GM03348 (cell line): ENCODE results near the gene LRRC23.

Experiments
- DNase-seq: peaks from one replicate; pipeline ENCODE4 v3.0.0; 2012; ENCODE audit warnings: low spot score

Gene LRRC23

DNA sequence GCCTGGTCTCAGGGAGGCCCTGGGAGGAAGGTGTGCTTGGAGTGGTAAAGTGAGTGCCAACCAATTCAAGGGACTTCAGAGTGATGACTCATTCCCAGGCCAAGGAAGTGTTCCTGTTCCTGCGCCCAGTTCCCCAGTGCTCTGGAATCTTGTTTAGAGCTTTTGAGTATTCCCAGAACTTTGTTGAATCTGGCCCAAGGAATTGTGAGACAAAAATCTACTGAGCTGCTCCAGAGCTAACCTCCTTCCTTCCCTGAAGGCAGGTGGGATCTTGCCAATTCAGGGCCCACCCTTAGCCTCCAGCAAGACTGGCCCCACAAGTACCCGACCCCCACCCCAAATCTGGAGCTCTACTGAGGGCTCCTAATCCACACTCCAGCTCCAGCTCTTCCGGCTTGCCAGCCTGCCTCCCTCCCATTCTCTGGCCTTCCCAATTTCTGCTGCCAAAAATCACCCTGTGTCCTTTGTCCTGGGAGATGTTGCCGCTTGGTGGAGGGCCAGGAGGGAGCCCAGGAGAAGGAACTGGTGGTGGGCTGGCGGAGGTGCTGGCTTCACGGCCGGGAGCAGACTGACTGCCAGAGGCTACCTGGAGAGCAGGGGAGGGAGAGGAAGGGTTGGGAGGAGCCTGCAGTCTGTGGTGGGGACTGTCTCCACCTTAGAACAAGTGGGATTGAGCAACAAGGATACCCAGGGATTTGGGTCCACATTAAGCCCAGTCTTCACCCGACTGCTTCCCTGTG, 21.1 kb downstream of the LRRC23 start:
- DNase-seq: peak; percentile 76

DNA sequence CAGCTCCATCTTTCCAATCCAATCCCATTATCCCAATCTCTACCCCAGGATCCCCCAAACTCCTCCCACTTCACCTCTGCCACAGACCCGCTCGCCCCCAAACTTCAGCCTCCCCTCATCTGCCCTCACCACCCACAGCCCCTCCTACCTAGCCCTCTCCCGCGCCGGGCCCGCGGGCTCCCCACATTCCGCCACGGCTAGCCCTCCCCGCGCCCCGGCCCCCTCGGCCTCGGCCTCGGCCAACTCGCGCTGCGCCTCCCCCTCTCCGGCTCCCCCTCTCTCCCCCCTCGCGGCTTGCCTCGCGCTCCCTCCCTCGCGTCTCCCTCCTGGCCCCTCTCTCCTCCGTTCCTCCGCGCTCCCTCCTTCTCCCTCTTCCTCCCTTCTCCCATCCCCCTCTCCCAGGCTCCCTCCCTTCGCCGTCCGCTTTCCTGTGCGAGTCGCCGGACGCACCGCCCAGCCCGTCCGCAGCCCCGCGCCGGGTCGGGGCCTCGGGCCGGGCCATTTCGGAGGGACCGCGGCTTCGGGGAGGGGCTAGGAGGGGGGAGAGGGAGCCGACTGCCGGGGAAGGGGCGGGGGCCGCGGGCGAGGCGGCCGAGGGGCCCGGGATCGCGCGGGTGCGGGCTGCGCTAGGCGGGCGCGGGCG, 22.9 kb downstream of the LRRC23 start, which contains the start of gene ATN1:
ATN1 (plus strand) TSS at position 581 of the 643 bp plus-strand sequence. CDS start 6,043 bp downstream, outside the sequence.
- DNase-seq: peak; percentile 86

- DNase-seq: peak; percentile 59
Observed at GRCh38 chr12:6928022-6928702, 23.5 kb downstream of the LRRC23 start.

DNA sequence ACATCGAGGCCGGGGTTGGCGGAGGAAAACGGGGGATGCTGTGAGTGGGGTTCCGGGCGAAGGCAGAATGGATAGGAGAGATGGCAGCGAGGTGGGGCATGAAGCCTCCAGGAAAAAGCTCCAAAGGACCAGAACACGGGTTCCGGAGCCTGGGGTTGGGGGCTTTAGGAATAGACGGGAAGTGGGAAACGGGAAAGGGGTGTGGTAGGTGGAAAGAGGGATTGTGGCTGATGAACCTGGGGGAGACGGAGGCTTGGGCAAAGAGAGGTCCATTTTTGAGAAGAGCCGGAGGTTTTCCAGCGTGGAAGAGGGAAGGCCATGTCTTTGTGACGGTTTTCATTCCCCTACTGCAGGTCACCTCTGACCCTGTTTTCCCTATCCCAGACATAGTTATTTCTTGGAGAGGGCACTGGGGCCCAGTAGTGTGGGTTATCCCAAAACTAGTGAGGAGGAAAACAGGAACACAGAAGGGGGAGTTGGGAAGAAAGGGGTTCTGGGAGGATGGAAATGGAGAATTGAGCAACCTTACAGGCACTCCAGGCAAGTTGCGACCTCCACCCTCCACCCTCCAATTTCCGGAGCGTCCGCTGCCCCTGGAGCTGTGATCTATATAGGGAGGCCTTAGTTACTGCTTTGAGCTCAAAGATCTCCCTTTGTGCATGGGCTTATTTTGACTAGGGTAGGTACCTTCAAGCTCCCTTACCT, 24.2 kb downstream of the LRRC23 start:
- peak; percentile 8 for DNase-seq

GRCh38 chr12:6929466-6930452, 25.1 kb downstream of the LRRC23 start:
- DNase-seq: no peak

- no peak for DNase-seq
Observed at GRCh38 chr12:6932766-6933165, 28.1 kb downstream of the LRRC23 start.

GRCh38 chr12:6934110-6934509, 29.5 kb downstream of the LRRC23 start:
- no peak for DNase-seq

DNA sequence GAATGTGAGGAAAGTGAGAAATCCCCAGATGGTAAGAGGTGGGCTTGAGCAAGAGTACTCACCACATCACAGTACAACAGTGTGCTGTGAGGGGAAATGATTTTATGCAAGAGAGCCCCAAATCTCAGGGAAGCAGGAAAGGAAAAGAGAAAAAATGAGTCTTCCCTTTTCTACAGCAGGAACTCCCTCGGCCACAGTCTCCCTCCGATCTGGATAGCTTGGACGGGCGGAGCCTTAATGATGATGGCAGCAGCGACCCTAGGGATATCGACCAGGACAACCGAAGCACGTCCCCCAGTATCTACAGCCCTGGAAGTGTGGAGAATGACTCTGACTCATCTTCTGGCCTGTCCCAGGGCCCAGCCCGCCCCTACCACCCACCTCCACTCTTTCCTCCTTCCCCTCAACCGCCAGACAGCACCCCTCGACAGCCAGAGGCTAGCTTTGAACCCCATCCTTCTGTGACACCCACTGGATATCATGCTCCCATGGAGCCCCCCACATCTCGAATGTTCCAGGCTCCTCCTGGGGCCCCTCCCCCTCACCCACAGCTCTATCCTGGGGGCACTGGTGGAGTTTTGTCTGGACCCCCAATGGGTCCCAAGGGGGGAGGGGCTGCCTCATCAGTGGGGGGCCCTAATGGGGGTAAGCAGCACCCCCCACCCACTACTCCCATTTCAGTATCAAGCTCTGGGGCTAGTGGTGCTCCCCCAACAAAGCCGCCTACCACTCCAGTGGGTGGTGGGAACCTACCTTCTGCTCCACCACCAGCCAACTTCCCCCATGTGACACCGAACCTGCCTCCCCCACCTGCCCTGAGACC, 31.0 kb downstream of the LRRC23 start:
- DNase-seq: no peak

GRCh38 chr12:6936194-6936635, 31.6 kb downstream of the LRRC23 start:
- DNase-seq: no peak

DNA sequence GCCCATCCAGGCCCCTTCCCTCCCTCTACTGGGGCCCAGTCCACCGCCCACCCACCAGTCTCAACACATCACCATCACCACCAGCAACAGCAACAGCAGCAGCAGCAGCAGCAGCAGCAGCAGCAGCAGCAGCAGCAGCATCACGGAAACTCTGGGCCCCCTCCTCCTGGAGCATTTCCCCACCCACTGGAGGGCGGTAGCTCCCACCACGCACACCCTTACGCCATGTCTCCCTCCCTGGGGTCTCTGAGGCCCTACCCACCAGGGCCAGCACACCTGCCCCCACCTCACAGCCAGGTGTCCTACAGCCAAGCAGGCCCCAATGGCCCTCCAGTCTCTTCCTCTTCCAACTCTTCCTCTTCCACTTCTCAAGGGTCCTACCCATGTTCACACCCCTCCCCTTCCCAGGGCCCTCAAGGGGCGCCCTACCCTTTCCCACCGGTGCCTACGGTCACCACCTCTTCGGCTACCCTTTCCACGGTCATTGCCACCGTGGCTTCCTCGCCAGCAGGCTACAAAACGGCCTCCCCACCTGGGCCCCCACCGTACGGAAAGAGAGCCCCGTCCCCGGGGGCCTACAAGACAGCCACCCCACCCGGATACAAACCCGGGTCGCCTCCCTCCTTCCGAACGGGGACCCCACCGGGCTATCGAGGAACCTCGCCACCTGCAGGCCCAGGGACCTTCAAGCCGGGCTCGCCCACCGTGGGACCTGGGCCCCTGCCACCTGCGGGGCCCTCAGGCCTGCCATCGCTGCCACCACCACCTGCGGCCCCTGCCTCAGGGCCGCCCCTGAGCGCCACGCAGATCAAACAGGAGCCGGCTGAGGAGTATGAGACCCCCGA, 32.2 kb downstream of the LRRC23 start:
- no peak for DNase-seq

- DNase-seq: peak; percentile 91
Observed at GRCh38 chr12:6937481-6938352, 33.1 kb downstream of the LRRC23 start.

- no peak for DNase-seq
Observed at GRCh38 chr12:6938353-6939190, 34.0 kb downstream of the LRRC23 start.

- DNase-seq: no peak
Observed at GRCh38 chr12:6939191-6939540, 34.5 kb downstream of the LRRC23 start.

- DNase-seq: no peak
Observed at GRCh38 chr12:6941267-6941666, 36.6 kb downstream of the LRRC23 start.

- no peak for DNase-seq
Observed at GRCh38 chr12:6941782-6942181, 37.2 kb downstream of the LRRC23 start.

GRCh38 chr12:6942331-6942665, 37.7 kb downstream of the LRRC23 start:
- no peak for DNase-seq

- peak; percentile 93 for DNase-seq
Observed at GRCh38 chr12:6943389-6943721, 38.7 kb downstream of the LRRC23 start.
